ENCODE data around the gene PQBP1. TPM values are rescaled to one million over a fixed set of nuclear protein-coding genes. Genes with fewer than 3 reads are reported as not detected.
A peak's percentile ranks its signal among the peaks of the same experiment; 100 is the strongest.
"Not testable (repeated sequence)": the region's sequence is repeated elsewhere in the genome, so short reads cannot be mapped to it uniquely, and the experiment has no call there.

The PQBP1 gene, protein sequence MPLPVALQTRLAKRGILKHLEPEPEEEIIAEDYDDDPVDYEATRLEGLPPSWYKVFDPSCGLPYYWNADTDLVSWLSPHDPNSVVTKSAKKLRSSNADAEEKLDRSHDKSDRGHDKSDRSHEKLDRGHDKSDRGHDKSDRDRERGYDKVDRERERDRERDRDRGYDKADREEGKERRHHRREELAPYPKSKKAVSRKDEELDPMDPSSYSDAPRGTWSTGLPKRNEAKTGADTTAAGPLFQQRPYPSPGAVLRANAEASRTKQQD
- 10 to 100 TPM; 78.5 to 79.6 TPM for total RNA-seq

DNA sequence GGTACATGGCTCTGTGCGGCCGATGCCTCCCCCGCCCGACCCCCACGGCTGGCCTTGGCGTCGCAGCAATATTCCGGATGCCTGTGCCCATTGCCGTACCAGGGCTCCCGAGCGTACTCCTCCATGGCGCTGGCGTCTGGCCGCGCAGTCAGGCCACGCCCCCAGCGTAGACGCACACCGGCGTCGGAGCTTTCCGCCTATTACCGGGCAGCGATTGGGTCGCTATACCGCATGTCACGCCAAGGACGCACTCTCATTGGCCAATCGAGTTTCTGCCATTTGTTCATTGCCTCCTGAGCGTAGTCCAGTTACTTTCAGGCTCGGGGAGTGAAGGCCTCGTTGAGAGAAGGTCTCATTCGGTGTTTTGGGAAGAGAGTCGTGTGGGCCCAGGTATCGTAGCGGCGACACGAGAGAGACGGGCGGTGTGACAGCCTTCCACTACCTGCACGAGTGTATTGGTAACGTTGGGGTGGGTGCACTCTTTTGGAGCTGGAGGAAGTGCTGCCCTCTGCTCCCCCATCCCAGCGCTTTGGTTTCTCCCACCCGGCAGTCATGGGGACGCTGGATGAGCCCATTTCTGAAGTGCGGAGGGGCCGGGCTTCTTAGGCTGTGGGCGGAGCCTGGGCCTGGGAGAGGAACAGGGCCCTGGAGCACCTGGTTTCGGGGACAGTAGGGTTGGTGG is at the start of gene PQBP1, which contains the start of gene TIMM17B:
Gene PQBP1, plus strand, starts transcription at position 306 of the 682 bp plus-strand sequence. CDS start 580 bp downstream, outside the sequence.
Gene TIMM17B, minus strand, starts transcription at position 144 of the 682 bp plus-strand sequence. Its CDS starts 19 bp downstream, at position 125.
- Mint-ChIP-seq H3K27me3 (no peaks in the 10 kb centered on the region), H3K9me3 (no peaks in the 10 kb centered on the region), H3K4me3 (peak within 1 kb of the TSS; percentile 83), H3K4me1 (peaks cover 35% of the 10 kb centered on the region), H3K36me3 (ENCODE audit: low read depth) (peaks cover 24% of the 10 kb centered on the region), H3K27ac (peak within 1 kb of the TSS; percentile 98)
- DNase-seq = peak; percentile 90
- CTCF ChIA-PET = interaction anchor here (0.9 to 2.9 kb wide), 6 partner anchors 14 to 266 kb away, joined by 3 to 9 read pairs (median 6); partner anchors contain the start of gene SLC35A2
- POLR2A ChIA-PET = interaction anchor here (0.9 to 5.2 kb wide), 22 partner anchors 8 to 326 kb away, joined by 3 to 51 read pairs (median 6); partner anchors contain the start of genes GRIPAP1, HDAC6, OTUD5 and PIM2

DNA sequence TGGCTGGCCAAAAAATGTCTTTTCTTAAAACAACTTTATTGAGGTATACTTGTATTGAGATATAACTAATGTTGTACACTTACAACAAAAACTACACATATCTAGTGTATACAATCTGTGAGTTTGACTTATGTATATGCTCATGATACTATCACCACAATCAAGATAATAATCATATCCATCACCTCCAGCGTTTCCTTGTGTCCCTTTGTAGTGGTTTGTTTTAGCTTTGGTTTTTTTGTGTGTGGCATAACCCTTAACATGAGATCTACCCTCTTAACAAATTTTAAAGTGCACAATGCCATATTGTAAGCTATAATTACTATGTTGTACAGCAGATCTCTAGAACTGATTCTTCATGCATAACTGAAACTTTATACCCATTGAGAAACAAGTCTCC is 48.9 kb upstream of the PQBP1 start:
- Mint-ChIP-seq H3K9me3 (peaks cover 3% of the 10 kb centered on the region), H3K4me1 (peaks cover 4% of the 10 kb centered on the region), H3K4me3 (no peak overlapping the region), H3K27ac (no peak overlapping the region), H3K36me3 (ENCODE audit: low read depth) (no peaks in the 10 kb centered on the region), H3K27me3 (peaks cover 8% of the 10 kb centered on the region)
- DNase-seq = no peak
- CTCF ChIA-PET = no interaction called here
- POLR2A ChIA-PET = no interaction called here

DNA sequence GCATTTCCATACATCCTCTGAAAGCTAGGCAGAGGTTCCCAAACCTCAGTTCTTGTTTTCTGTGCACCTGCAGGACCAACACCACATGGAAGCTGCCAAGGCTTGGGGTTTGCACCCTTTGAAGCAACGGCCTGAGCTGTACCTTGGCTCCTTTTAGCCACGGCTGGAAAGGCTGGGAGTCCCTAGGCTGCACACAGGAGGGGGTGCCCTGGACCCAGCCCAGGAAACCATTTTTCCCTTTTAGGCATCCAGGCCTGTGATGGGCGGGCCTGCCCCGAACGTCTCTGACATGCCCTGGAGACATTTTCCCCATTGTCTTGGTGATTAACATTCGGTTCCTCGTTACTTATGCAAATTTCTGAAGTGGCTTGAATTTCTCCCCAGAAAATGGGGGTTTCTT is 44.9 kb upstream of the PQBP1 start:
- Mint-ChIP-seq H3K4me1 (peaks cover 9% of the 10 kb centered on the region), H3K27ac (no peak overlapping the region), H3K9me3 (peaks cover 3% of the 10 kb centered on the region), H3K27me3 (peaks cover 15% of the 10 kb centered on the region), H3K36me3 (ENCODE audit: low read depth) (no peaks in the 10 kb centered on the region), H3K4me3 (no peak overlapping the region)
- ChIA-PET CTCF (interaction anchor here (0.6 kb wide), 1 partner anchor 9 kb away, joined by 4 read pairs; no protein-coding TSS in a partner anchor), POLR2A (no interaction called here)
- no peak for DNase-seq

DNA sequence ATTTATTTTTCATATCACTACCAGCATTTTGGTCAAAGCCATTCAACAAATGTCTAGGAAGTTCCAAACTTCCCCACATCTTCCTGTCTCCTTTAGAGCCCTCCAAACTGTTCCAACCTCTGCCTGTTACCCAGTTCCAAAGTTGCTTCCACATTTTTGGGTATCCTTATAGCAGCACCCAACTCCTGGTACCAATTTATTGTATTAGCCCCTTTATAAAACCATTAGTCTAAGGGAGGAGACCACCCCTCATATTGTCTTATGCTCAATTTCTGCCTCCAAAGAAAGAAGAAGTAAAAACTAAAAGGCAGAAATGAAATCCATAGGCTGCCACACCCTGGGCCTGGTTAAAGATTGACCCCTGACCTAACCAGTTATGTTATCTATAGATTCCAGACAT is 44.2 kb upstream of the PQBP1 start:
- CTCF ChIA-PET = not testable (repeated sequence)

DNA sequence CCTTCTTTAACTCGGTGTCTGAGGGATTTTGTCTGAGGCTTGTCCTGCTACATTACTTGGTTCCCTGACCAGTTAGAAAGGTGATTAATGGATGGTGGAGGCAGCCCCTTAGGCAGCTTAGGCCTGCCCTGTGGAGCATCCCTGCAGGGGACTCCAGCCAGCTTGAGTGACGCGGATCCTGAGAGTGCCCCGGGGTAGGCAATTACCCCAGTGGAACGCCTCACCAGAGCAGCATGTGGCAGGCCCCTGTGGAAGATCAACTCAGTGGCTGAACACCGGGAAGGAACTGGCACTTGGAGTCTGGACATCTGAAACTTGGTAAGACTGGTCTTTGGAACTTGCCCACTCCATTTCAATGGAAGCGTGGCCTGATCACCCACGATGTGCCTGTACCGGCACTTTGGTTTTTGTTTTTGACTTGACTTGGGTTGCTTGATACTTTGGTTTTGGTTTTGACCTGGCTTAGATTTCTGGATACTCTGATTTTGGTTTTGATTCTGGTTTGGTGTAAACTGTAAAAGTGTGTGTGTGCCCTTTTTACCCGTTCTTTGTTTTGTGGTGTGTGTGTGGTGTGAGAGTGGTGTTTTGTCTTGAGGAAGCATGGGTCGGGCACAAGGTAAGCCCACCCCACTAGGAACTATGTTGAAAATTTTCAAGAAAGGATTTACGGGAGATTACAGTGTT is 43.5 kb upstream of the PQBP1 start:
- peaks cover 11% of the 10 kb centered on the region for H3K27me3 Mint-ChIP-seq
- H3K27ac Mint-ChIP-seq; H3K36me3 Mint-ChIP-seq (ENCODE audit: low read depth); POLR2A ChIA-PET; H3K4me1 Mint-ChIP-seq; H3K4me3 Mint-ChIP-seq; H3K9me3 Mint-ChIP-seq; DNase-seq: not testable (repeated sequence)
- CTCF ChIA-PET = interaction anchor here (1.1 kb wide), 1 partner anchor 92 kb away, joined by 3 read pairs; no protein-coding TSS in a partner anchor

More for the DNA sequence above, 44.2 kb upstream of the PQBP1 start:
- H3K4me1 Mint-ChIP-seq; DNase-seq; H3K27ac Mint-ChIP-seq; H3K9me3 Mint-ChIP-seq; POLR2A ChIA-PET; H3K36me3 Mint-ChIP-seq (ENCODE audit: low read depth); H3K4me3 Mint-ChIP-seq: not testable (repeated sequence)
- H3K27me3 Mint-ChIP-seq = peaks cover 15% of the 10 kb centered on the region

DNA sequence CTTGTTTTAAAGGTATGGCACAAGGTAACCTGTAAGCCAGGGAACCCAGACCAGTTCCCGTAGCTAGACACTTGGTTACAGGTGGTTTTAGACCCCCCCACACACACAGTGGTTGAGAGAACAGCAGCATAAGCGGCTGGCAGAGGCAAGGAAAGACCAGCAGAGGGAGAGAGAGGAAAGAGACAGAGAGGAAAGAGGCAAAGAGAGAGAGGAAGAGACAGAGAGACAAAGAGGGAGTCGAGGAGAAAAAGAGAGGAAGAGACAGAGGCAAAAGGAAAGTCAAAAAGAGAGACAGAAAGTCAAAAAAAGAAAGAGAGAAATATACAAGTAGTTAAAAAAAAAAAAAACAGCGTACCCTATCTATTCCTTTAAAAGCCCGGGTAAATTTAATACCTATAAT is 42.8 kb upstream of the PQBP1 start:
- Mint-ChIP-seq H3K27ac (no peak overlapping the region), H3K4me3 (no peak overlapping the region), H3K27me3 (peaks cover 11% of the 10 kb centered on the region), H3K9me3 (peaks cover 3% of the 10 kb centered on the region), H3K36me3 (ENCODE audit: low read depth) (no peaks in the 10 kb centered on the region), H3K4me1 (peaks cover 5% of the 10 kb centered on the region)
- CTCF ChIA-PET = interaction anchor here (1.1 kb wide), 1 partner anchor 92 kb away, joined by 3 read pairs; no protein-coding TSS in a partner anchor
- POLR2A ChIA-PET = no interaction called here
- peak; percentile 16 for DNase-seq

DNA sequence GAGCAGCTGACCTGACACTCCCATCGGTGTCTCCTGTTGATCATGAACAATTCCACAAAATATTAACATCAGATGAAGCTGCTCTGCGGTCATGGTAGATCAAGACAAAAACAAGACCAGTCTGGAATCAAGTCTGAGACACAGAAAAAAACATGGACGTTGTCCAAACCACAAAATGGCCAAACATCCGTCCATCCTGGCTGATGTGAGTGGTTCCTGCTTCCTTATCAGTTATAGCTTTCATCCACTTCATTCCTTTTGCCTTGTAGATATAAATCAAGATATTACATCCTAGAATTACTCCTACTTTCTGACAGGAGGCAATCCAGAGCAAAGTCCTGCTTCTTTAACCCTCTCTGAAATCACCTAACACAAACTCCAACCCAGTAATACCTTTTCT is 33.5 kb upstream of the PQBP1 start:
- DNase-seq = no peak
- no peaks in the 10 kb centered on the region for H3K4me1 Mint-ChIP-seq
- H3K4me3 Mint-ChIP-seq = no peak overlapping the region
- no peaks in the 10 kb centered on the region for H3K36me3 Mint-ChIP-seq (ENCODE audit: low read depth)
- CTCF ChIA-PET = no interaction called here
- POLR2A ChIA-PET = no interaction called here
- no peak overlapping the region for H3K27ac Mint-ChIP-seq
- H3K9me3 Mint-ChIP-seq = no peaks in the 10 kb centered on the region
- H3K27me3 Mint-ChIP-seq = peaks cover 7% of the 10 kb centered on the region

DNA sequence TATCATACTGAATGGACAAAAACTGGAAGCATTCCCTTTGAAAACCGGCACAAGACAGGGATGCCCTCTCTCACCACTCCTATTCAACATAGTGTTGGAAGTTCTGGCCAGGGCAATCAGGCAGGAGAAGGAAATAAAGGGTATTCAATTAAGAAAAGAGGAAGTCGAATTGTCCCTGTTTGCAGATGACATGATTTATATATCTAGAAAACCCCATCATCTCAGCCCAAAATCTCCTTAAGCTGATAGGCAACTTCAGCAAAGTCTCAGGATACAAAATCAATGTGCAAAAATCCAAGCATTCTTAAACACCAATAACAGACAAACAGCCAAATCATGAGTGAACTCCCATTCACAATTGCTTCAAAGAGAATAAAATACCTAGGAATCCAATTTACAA is 25.7 kb upstream of the PQBP1 start:
- H3K36me3 Mint-ChIP-seq (ENCODE audit: low read depth); H3K4me1 Mint-ChIP-seq; POLR2A ChIA-PET; H3K4me3 Mint-ChIP-seq; DNase-seq; CTCF ChIA-PET; H3K9me3 Mint-ChIP-seq; H3K27me3 Mint-ChIP-seq; H3K27ac Mint-ChIP-seq: not testable (repeated sequence)

DNA sequence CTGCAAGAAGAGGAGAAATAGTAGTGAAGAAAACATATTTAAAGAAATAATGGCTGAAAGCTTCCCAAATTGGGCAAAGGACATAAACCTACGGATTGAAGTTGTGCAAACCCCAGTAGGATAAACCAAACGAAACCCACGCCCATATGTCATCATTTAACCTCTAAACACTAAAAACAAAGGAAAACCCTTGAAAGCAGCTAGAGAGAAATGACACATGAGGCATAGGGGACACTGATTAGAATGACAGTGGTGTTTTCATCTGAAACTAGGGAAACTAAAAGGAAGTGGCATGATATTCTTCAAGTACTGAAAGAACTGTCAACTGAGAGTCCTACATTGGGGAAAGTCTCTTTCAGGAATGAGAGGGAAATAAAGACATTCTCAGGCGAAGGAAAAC is 20.8 kb upstream of the PQBP1 start:
- H3K4me3 Mint-ChIP-seq; CTCF ChIA-PET; H3K27ac Mint-ChIP-seq; POLR2A ChIA-PET; H3K36me3 Mint-ChIP-seq (ENCODE audit: low read depth); DNase-seq; H3K27me3 Mint-ChIP-seq; H3K4me1 Mint-ChIP-seq; H3K9me3 Mint-ChIP-seq: not testable (repeated sequence)

DNA sequence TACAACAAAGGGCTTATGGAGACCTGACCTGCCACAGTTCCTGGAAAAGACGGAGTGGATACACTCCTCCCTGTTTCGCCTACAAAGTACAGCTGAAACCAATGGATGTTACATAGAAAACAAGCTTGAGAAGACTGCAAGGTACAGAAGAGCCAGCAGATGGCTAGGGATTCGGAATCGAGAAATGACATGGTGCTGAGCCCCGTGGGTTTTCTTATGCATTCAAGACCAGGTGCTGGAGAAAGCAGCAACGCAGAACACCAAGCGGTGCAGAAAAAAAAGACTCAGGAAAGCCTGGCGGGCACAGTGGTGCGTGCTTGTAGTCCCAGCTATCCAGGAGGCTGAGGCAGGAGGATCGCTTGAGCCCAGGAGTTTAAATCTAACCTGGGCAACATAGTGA is 14.0 kb upstream of the PQBP1 start:
- no peaks in the 10 kb centered on the region for H3K36me3 Mint-ChIP-seq (ENCODE audit: low read depth)
- no peaks in the 10 kb centered on the region for H3K9me3 Mint-ChIP-seq
- no peak for DNase-seq
- ChIA-PET POLR2A (no interaction called here), CTCF (no interaction called here)
- no peaks in the 10 kb centered on the region for H3K27me3 Mint-ChIP-seq
- H3K27ac Mint-ChIP-seq = no peak overlapping the region
- H3K4me1 Mint-ChIP-seq = no peaks in the 10 kb centered on the region
- H3K4me3 Mint-ChIP-seq = no peak overlapping the region

DNA sequence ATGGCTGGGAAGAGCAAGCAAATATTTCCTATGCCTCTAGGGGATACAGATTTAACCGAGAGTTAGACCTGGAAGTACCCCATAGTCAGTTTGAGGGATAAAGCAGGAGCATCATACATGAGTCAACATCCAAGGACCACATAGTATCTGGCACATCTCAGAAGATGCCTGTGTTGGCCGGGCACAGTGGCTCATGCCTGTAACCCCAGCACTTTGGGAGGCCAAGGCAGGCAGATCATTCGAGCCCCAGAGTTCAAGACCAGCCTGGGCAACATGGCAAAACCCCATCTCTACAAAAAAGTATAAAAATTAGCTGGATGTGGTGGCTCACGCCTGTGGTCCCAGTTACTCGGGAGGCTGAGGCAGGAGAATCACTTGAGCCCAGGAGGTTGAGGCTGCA is 11.1 kb upstream of the PQBP1 start:
- H3K27me3 Mint-ChIP-seq; H3K27ac Mint-ChIP-seq; H3K9me3 Mint-ChIP-seq; H3K36me3 Mint-ChIP-seq (ENCODE audit: low read depth); H3K4me3 Mint-ChIP-seq; CTCF ChIA-PET; DNase-seq; H3K4me1 Mint-ChIP-seq: not testable (repeated sequence)
- POLR2A ChIA-PET = interaction anchor here (0.6 kb wide), 1 partner anchor 77 kb away, joined by 5 read pairs; no protein-coding TSS in a partner anchor

DNA sequence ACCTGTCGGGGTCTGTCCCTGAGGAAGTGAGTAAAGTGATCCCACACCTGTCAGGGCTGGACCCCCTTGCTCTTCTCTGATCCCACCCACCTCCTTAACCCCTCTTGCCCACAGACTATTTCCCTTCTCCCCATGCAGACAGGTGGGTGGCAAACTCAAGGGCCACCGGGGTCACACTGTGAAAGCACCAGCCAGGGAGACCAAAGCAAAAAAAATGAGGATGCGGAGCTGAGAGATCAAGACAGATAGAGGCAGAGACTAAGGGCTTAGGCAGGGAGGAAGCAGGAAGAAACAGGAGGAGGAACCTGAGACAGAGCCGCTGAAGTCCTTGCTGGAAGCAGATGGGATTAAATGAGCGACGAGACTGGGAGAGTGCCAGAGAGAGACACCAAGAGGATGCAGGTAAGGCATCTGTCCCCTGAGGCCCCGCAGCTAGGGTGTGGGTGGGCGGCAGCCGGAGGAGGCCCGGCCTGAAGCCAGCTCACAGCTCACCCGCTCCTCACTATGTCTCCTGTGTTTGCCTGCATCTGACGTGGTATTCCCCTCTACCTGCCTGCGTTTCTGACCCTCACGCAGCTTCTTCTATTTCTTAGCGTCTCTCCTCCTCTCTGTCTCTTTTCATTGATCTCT is 7.3 kb upstream of the PQBP1 start:
- peak overlapping the region; percentile 84 for H3K4me3 Mint-ChIP-seq
- peaks cover 9% of the 10 kb centered on the region for H3K36me3 Mint-ChIP-seq (ENCODE audit: low read depth)
- POLR2A ChIA-PET = interaction anchor here (1.2 to 2.2 kb wide), 2 partner anchors 21 to 207 kb away, joined by 4 to 8 read pairs; partner anchors contain the start of genes SLC35A2 and WAS
- no peak for DNase-seq
- no peaks in the 10 kb centered on the region for H3K27me3 Mint-ChIP-seq
- peak overlapping the region; percentile 70 for H3K27ac Mint-ChIP-seq
- peaks cover 22% of the 10 kb centered on the region for H3K4me1 Mint-ChIP-seq
- CTCF ChIA-PET = interaction anchor here (1.1 to 1.9 kb wide), 2 partner anchors 242 to 300 kb away, joined by 3 to 9 read pairs; no protein-coding TSS in a partner anchor
- no peaks in the 10 kb centered on the region for H3K9me3 Mint-ChIP-seq
